D721Med (cell line): ENCODE results near the gene TBL2.
A peak's percentile ranks its signal among the peaks of the same experiment; 100 is the strongest.
"Not testable (repeated sequence)": the region's sequence is repeated elsewhere in the genome, so short reads cannot be mapped to it uniquely, and the experiment has no call there.

Experiments used
- DNase-seq: peaks from one replicate; pipeline ENCODE4 v3.0.0; 2011; ENCODE audit warnings: low spot score; ENCODE audit not compliant: insufficient read length
- FAIRE-seq: peaks from 2 replicates; lab custom pipeline; 2011; peaks lifted over from hg19 to GRCh38; lab: Jason Lieb, UNC
- CTCF ChIP-seq: IDR thresholded peaks from 2 replicates; pipeline ENCODE4 v1.5.1; 2012; ENCODE audit warnings: mild to moderate bottlenecking, control low read depth; ENCODE audit not compliant: insufficient read depth; ENCODE audit errors: missing control alignments

TBL2 gene

GRCh38 chr7:73565675-73566340 lies 12.6 kb downstream of the TBL2 start:
- DNase-seq (no peak), FAIRE-seq (no peak)
- no peak for TF ChIP-seq CTCF

DNA sequence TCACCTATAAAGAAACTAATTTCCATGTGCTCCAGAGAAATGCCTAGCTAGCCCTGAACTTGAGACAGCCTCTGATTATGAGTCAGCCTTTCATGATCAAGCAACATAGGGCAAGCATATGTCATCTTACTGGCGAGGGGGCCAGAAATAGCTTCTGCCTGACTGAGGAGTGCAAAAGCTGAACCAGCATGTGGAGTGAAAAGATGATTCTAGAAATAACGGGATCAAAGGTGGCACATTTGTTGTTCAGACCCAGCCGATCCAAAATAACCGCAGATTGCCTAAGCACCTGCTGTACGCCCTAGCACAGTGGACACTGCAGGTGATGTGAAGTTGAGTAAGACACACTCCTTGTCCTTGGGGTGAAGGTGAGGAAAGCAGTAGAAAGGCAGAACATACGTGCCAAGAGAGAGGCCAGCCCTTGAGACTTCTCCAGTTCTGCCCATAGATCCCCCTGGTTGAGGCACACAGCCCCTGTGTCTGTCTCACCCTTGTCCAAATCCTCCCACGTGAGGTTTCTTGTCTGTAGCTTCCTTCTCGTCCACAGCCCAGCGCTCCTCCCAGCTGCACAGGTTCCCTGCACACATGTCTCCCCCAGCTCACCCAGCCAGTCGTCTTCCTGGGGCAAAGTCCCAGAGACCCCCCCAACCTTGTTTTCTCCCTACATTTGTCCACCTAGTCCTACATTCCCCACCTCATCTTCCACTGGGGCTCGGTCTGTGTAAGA lies 18.1 kb downstream of the TBL2 start:
- no peak for TF ChIP-seq CTCF
- FAIRE-seq (no peak), DNase-seq (no peak)

DNA sequence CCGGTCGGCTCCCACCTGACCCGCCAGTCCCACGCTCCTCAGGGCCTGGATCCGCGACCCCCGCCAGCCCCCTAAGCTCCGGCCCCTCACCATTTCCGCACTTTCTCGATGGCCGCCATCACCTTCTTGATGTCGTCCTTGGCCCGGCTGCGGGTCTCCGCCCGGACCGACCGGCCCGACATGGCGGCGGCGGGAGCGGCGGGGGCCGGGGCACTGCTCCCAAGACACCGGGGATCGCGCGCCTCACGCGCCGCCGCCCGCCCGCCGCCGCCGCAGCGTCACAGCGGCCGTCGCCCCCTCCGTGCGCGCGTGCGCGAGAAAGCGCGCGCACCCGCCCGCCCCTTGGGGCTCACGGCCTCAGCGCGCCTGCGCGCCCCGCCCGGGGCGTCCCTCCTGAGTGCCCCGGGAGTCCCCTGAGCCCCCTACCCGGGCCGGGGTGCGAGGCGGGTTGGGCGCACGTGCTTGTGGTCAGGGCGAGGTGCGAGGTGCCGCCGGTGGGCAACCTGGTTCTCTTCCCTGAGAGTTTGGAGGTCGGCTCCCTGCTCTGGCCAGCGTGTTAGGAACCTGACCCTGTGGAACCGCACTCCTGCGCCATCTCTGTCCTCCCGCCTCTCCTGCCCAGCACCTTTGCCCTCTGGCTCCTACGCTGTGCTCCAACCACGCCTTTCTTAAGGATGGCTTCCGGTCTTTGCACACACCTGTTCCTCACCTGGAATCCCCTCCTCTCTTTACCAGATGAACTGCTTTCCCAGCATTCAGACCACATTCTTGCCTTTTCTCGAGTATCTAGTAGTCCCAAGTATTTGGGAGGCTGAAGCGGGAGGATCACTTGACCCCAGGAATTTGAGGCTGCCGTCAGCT lies 20.8 kb downstream of the TBL2 start, which contains the start of gene BCL7B:
Gene BCL7B (minus strand): TSS at position 294 of the 861 bp plus-strand sequence. CDS start 112 bp downstream, at position 182.
- FAIRE-seq (no peak), DNase-seq (peak; percentile 95)
- TF ChIP-seq CTCF = no peak

- no peak for TF ChIP-seq CTCF
- DNase-seq = peak; percentile 91
- no peak for FAIRE-seq
Observed at GRCh38 chr7:73557108-73557396, 21.3 kb downstream of the TBL2 start.

DNA sequence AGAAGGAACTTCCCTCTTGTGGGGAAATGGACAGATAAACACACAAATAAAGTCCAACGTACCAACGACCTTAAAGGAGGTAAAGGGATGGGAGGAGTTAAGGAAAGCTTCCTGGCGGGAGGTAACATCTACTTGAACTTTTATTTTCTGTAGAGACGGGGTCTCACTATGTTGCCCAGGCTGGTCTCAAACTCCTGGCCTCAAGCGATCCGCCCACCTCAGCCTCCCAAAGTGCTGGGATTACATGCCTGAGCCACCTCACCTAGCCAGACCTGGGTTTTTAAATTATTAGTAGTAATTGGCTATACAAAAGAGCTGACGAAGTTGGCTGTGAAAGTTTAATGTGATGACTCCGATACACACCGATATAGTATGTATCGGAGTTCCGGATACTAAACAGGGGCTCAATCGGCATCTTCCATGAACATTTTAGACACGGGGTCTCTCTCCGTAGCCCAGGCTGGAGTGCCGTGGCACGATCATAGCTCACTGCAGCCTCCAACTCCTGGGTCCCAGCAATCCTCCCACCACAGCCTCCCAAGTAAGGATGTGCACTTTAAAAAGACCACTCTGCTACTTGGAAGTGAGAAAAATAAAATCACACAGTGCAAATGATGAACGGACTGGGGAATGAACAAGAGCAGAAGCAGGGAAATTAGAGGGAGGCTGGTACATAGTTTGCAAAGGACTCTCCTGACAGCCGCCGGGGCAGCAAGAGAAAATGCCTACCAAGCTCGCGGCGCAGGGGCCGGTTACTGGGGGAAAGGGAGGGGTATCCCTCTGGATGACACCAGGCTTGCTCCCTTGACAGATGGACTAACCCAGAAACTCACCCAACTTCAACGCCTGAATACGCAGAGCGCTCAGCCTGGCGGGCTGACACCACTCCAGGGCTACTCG lies 21.9 kb downstream of the TBL2 start:
- DNase-seq (no peak), FAIRE-seq (no peak)
- no peak for TF ChIP-seq CTCF

- DNase-seq = no peak
- no peak for FAIRE-seq
- no peak for TF ChIP-seq CTCF
Observed at GRCh38 chr7:73555411-73555982, 22.9 kb downstream of the TBL2 start.

GRCh38 chr7:73550093-73550492 lies 28.3 kb downstream of the TBL2 start:
- DNase-seq, FAIRE-seq: not testable (repeated sequence)
